Thymus (tissue), 11 donors: ENCODE data around the gene HTR4. TPM values are rescaled to one million over a fixed set of nuclear protein-coding genes. Genes with fewer than 3 reads are reported as not detected.

Experiments used
- DNase-seq, 9 donors: peaks; one replicate each; pipeline ENCODE4 v3.0.0-alpha.2; 2013; ENCODE audit warnings: low spot score in 9 of 9, low read depth in 6 of 9, missing footprints in 1 of 9
- H3K27ac ChIP-seq, 2 donors: one replicate each; pipeline ENCODE4 v1.5.1; 2013; ENCODE audit warnings: control low read depth in 1 of 2, low read depth in 1 of 2, low read length in 1 of 2, mild to moderate bottlenecking in 1 of 2, moderate library complexity in 1 of 2
- H3K27me3 ChIP-seq, 2 donors: one replicate each; pipeline ENCODE4 v1.5.1; 2013; ENCODE audit warnings: low read length in 1 of 2; ENCODE audit not compliant: control insufficient read depth in 2 of 2, insufficient read depth in 1 of 2
- H3K36me3 ChIP-seq, 2 donors: one replicate each; pipeline ENCODE4 v1.5.1; 2013; ENCODE audit warnings: low read length in 1 of 2, mild to moderate bottlenecking in 1 of 2, moderate library complexity in 1 of 2; ENCODE audit not compliant: control insufficient read depth in 2 of 2, insufficient read depth in 2 of 2
- H3K4me1 ChIP-seq, 2 donors: one replicate each; pipeline ENCODE4 v1.5.1; 2013; ENCODE audit warnings: low read length in 2 of 2; ENCODE audit not compliant: control insufficient read depth in 2 of 2, insufficient read depth in 2 of 2
- H3K4me3 ChIP-seq, 2 donors: one replicate each; pipeline ENCODE4 v1.5.1; 2013; ENCODE audit warnings: low read length in 2 of 2, control low read depth in 1 of 2, mild to moderate bottlenecking in 1 of 2
- H3K9me3 ChIP-seq, 2 donors: one replicate each; pipeline ENCODE4 v1.5.1; 2013; ENCODE audit warnings: low read length in 1 of 2, mild to moderate bottlenecking in 1 of 2; ENCODE audit not compliant: control insufficient read depth in 2 of 2, insufficient read depth in 1 of 2
- WGBS: extraction: QIAGEN DNeasy Blood & Tissue Kit; methylation state at CpG from one replicate; pipeline ENCODE4 v1.1.7; 2013; 5-methylcytosine and 5-hydroxymethylcytosine counted together
- polyA plus RNA-seq: library from polyadenylated mRNA; stranded (reverse); fragments of 200-250 nt; gene quantifications from one replicate; pipeline ENCODE4 v1.2.3, GENCODE V29; 2013
- total RNA-seq: library from RNA; stranded (reverse); fragments of 120-200 nt; gene quantifications from one replicate; pipeline ENCODE4 v1.2.4, GENCODE V29; 2013
- donor health status: healthy.

The HTR4 gene
- total and polyA plus RNA-seq, 2 donors: 0.05 TPM; not detected in 1

- 95% methylated on average over 7 of the region's 7 CpGs for WGBS
- no peaks in the 10 kb centered on the region for H3K27me3 ChIP-seq
- no peak overlapping the region for H3K27ac ChIP-seq
- DNase-seq: no peak
- H3K36me3 ChIP-seq: no peaks in the 10 kb centered on the region
- no peak overlapping the region for H3K4me3 ChIP-seq
- H3K9me3 ChIP-seq: no peaks in the 10 kb centered on the region
- peaks cover 0 to 8% of the 10 kb centered on the region in 2 donors for H3K4me1 ChIP-seq
Measured at GRCh38 chr5:148623741-148624140, 30.6 kb downstream of the HTR4 start.

- Histone ChIP-seq H3K4me1 (peaks cover 0 to 8% of the 10 kb centered on the region in 2 donors), H3K4me3 (no peak overlapping the region), H3K27ac (no peak overlapping the region), H3K9me3 (no peaks in the 10 kb centered on the region), H3K27me3 (no peaks in the 10 kb centered on the region), H3K36me3 (no peaks in the 10 kb centered on the region)
- WGBS: 94% methylated on average over 2 of the region's 2 CpGs
- no peak for DNase-seq
Measured at GRCh38 chr5:148623101-148623500, 31.2 kb downstream of the HTR4 start.

- no peaks in the 10 kb centered on the region for H3K36me3 ChIP-seq
- peak in 7 of 9 donors; percentile 21 to 80 (median 43) for DNase-seq
- no peak overlapping the region for H3K4me3 ChIP-seq
- WGBS: 1% methylated on average over 2 of the region's 2 CpGs
- no peaks in the 10 kb centered on the region for H3K27me3 ChIP-seq
- no peaks in the 10 kb centered on the region for H3K9me3 ChIP-seq
- H3K4me1 ChIP-seq: peaks cover 0 to 8% of the 10 kb centered on the region in 2 donors
- no peak overlapping the region for H3K27ac ChIP-seq
Measured at GRCh38 chr5:148620696-148621095, 33.6 kb downstream of the HTR4 start.

- DNase-seq: peak in 1 of 9 donors; percentile 18
- Histone ChIP-seq H3K27ac (no peak overlapping the region), H3K9me3 (no peaks in the 10 kb centered on the region), H3K27me3 (no peaks in the 10 kb centered on the region), H3K4me1 (peaks cover 0 to 8% of the 10 kb centered on the region in 2 donors), H3K36me3 (no peaks in the 10 kb centered on the region), H3K4me3 (no peak overlapping the region)
- 52% methylated on average over 3 of the region's 3 CpGs for WGBS
Measured at GRCh38 chr5:148620091-148620490, 34.2 kb downstream of the HTR4 start.

- no peaks in the 10 kb centered on the region for H3K9me3 ChIP-seq
- no peak overlapping the region for H3K4me3 ChIP-seq
- H3K27ac ChIP-seq: no peak overlapping the region
- H3K27me3 ChIP-seq: no peaks in the 10 kb centered on the region
- H3K36me3 ChIP-seq: no peaks in the 10 kb centered on the region
- 39% methylated on average over 3 of the region's 3 CpGs for WGBS
- peaks cover 0 to 8% of the 10 kb centered on the region in 2 donors for H3K4me1 ChIP-seq
- DNase-seq: no peak
Measured at GRCh38 chr5:148619484-148619883, 34.8 kb downstream of the HTR4 start.

- no peak overlapping the region for H3K27ac ChIP-seq
- no peaks in the 10 kb centered on the region for H3K36me3 ChIP-seq
- WGBS: 87% methylated on average over 4 of the region's 4 CpGs
Measured at GRCh38 chr5:148615644-148616275, 38.6 kb downstream of the HTR4 start.

GRCh38 chr5:148607406-148607805 is 46.9 kb downstream of the HTR4 start:
- no peaks in the 10 kb centered on the region for H3K9me3 ChIP-seq
- H3K27ac ChIP-seq: no peak overlapping the region
- no peak overlapping the region for H3K4me3 ChIP-seq
- H3K36me3 ChIP-seq: no peaks in the 10 kb centered on the region
- no peak for DNase-seq
- no peaks in the 10 kb centered on the region for H3K27me3 ChIP-seq
- no peaks in the 10 kb centered on the region for H3K4me1 ChIP-seq

More at GRCh38 chr5:148615644-148616275, 38.6 kb downstream of the HTR4 start:
- H3K4me3 ChIP-seq: no peak overlapping the region
- H3K4me1 ChIP-seq: peaks cover 0 to 5% of the 10 kb centered on the region in 2 donors
- no peak for DNase-seq
- H3K9me3 ChIP-seq: no peaks in the 10 kb centered on the region
- H3K27me3 ChIP-seq: no peaks in the 10 kb centered on the region

- Histone ChIP-seq H3K9me3 (no peaks in the 10 kb centered on the region), H3K4me1 (no peaks in the 10 kb centered on the region), H3K36me3 (no peaks in the 10 kb centered on the region), H3K27ac (no peak overlapping the region), H3K4me3 (no peak overlapping the region), H3K27me3 (no peaks in the 10 kb centered on the region)
- DNase-seq: no peak
Measured at GRCh38 chr5:148606296-148606695, 48.0 kb downstream of the HTR4 start.

GRCh38 chr5:148599187-148599586 is 55.1 kb downstream of the HTR4 start:
- no peaks in the 10 kb centered on the region for H3K4me1 ChIP-seq
- H3K9me3 ChIP-seq: no peaks in the 10 kb centered on the region
- 99% methylated on average over 1 of the region's 1 CpG for WGBS
- no peak overlapping the region for H3K4me3 ChIP-seq
- H3K27me3 ChIP-seq: no peaks in the 10 kb centered on the region
- no peak overlapping the region for H3K27ac ChIP-seq
- no peaks in the 10 kb centered on the region for H3K36me3 ChIP-seq
- no peak for DNase-seq
